ENCODE data around the gene ADGRB3.

Gene ADGRB3

DNA sequence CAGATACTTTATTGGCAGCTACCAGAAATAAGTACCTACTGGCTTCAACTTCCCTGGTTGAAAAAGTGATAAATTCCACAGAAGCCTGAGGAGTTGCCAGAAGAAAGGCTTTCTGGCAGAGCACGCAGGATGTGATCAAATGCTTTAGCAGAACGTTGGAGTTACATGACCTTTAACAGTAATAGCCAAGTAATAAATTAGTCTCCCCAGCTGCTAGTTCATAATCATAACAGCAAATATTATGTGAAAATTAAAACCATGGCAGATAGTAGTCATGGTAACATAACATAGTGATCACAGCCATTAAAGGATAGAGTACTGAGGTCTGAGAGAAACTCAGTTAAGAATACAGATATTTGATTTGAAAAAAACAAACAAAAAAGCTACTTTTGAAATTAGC lies 567.7 kb downstream of the ADGRB3 start:
- no peak overlapping the region for H4K8ac ChIP-seq (ENCODE audit: low read length)
- no peak overlapping the region for H2BK12ac ChIP-seq (ENCODE audit: low read length in 2 of 2)
- no peaks in the 10 kb centered on the region for H3K27me3 ChIP-seq (ENCODE audit: control insufficient read depth in 1 of 2, insufficient read depth in 1 of 2, low read length in 2 of 2)
- H3K18ac ChIP-seq (ENCODE audit: low read depth in 1 of 2, low read length in 2 of 2): no peak overlapping the region
- no peak overlapping the region for H3K4me3 ChIP-seq (ENCODE audit: insufficient read depth in 1 of 2, low read depth in 1 of 2, low read length in 2 of 2)
- H2AFZ ChIP-seq (ENCODE audit: low read depth, low read length): no peak overlapping the region
- H3K23ac ChIP-seq (ENCODE audit: low read length in 2 of 2): no peak overlapping the region
- no peak overlapping the region for H4K91ac ChIP-seq (ENCODE audit: low read length)
- no peak overlapping the region for H3K4me2 ChIP-seq (ENCODE audit: low read length, poor library complexity, severe bottlenecking)
- no peaks in the 10 kb centered on the region for H3K36me3 ChIP-seq (ENCODE audit: control insufficient read depth in 1 of 2, insufficient read depth in 2 of 2, low read depth in 1 of 2, low read length in 2 of 2)
- no peak overlapping the region for H2BK120ac ChIP-seq (ENCODE audit: low read depth, low read length)
- H3K14ac ChIP-seq (ENCODE audit: low read length in 2 of 2): no peak overlapping the region
- 14% methylated on average over 2 of the region's 2 CpGs for WGBS
- no peak overlapping the region for H2BK15ac ChIP-seq (ENCODE audit: low read depth, poor library complexity, severe bottlenecking)
- no peak overlapping the region for H3K27ac ChIP-seq (ENCODE audit: low read length, poor library complexity, severe bottlenecking)
- no peaks in the 10 kb centered on the region for H3K9me3 ChIP-seq (ENCODE audit: control insufficient read depth, low read length)
- no peak overlapping the region for H3K4ac ChIP-seq (ENCODE audit: low read depth in 1 of 2, low read length in 2 of 2)
- no peaks in the 10 kb centered on the region for H3K4me1 ChIP-seq (ENCODE audit: control insufficient read depth, insufficient read depth, low read depth, low read length)
- no peak for DNase-seq
- no peak overlapping the region for H2AK5ac ChIP-seq (ENCODE audit: low read length, severe bottlenecking)
- H2BK5ac ChIP-seq (ENCODE audit: low read depth, low read length, poor library complexity, severe bottlenecking): no peak overlapping the region
- no peaks in the 10 kb centered on the region for H3K79me1 ChIP-seq (replicated peaks; ENCODE audit: low read length, poor library complexity, severe bottlenecking)
- no peak overlapping the region for H3K9ac ChIP-seq (ENCODE audit: low read length)

DNA sequence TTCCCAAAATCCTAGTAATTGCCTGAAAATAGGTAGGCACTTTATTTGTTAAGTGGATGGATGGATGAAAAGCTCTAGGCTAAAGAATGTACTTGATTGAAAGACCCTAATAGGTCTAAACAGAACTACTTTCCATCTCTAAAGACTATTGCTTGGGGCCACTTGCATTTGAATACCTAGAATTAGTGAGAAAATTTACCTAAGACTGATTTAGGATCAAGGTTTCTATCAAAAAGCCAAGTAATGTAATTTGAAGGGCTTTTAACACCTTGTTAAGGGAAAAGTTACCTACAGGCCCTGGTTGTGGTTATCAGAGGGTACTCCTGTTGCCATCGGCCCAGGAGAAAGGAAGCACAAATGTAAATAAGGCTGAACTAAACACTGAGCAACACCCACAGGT lies 581.0 kb downstream of the ADGRB3 start:
- Histone ChIP-seq H2BK15ac (ENCODE audit: low read depth, poor library complexity, severe bottlenecking) (no peak overlapping the region), H3K9ac (ENCODE audit: low read length) (no peak overlapping the region), H3K9me3 (ENCODE audit: control insufficient read depth, low read length) (no peaks in the 10 kb centered on the region), H3K18ac (ENCODE audit: low read depth in 1 of 2, low read length in 2 of 2) (no peak overlapping the region), H3K4me2 (ENCODE audit: low read length, poor library complexity, severe bottlenecking) (no peak overlapping the region), H2AFZ (ENCODE audit: low read depth, low read length) (no peak overlapping the region), H2BK5ac (ENCODE audit: low read depth, low read length, poor library complexity, severe bottlenecking) (no peak overlapping the region), H2BK12ac (ENCODE audit: low read length in 2 of 2) (no peak overlapping the region), H3K27me3 (ENCODE audit: control insufficient read depth in 1 of 2, insufficient read depth in 1 of 2, low read length in 2 of 2) (no peaks in the 10 kb centered on the region), H3K79me1 (replicated peaks; ENCODE audit: low read length, poor library complexity, severe bottlenecking) (no peaks in the 10 kb centered on the region), H3K14ac (ENCODE audit: low read length in 2 of 2) (no peak overlapping the region), H3K4ac (ENCODE audit: low read depth in 1 of 2, low read length in 2 of 2) (no peak overlapping the region), H3K4me3 (ENCODE audit: insufficient read depth in 1 of 2, low read depth in 1 of 2, low read length in 2 of 2) (no peak overlapping the region), H3K4me1 (ENCODE audit: control insufficient read depth, insufficient read depth, low read depth, low read length) (no peaks in the 10 kb centered on the region), H3K27ac (ENCODE audit: low read length, poor library complexity, severe bottlenecking) (no peak overlapping the region), H3K36me3 (ENCODE audit: control insufficient read depth in 1 of 2, insufficient read depth in 2 of 2, low read depth in 1 of 2, low read length in 2 of 2) (no peaks in the 10 kb centered on the region), H2AK5ac (ENCODE audit: low read length, severe bottlenecking) (no peak overlapping the region), H4K8ac (ENCODE audit: low read length) (no peak overlapping the region), H2BK120ac (ENCODE audit: low read depth, low read length) (no peak overlapping the region), H4K91ac (ENCODE audit: low read length) (no peak overlapping the region), H3K23ac (ENCODE audit: low read length in 2 of 2) (no peak overlapping the region)
- WGBS: 71% methylated on average over 1 of the region's 1 CpG
- no peak for DNase-seq

DNA sequence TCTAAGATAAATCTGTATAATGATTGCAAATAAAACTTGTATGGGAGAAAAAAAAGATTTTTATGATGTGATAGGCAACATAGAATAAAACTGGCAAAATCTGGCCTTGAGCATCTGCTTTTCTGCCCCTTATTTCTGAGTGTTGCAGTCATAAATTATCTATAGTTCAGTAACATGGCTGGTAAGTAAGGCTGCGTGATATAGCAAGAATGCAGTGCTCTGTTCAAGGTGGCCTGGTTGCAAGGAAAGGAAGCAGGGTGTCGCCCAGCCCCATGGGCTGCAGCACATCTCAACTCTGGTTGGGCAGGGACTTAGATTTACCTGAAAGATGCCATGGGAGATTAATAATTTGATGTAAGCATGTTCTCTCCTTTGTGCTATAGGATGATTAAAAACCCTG lies 582.3 kb downstream of the ADGRB3 start:
- H3K9me3 ChIP-seq (ENCODE audit: control insufficient read depth, low read length): no peaks in the 10 kb centered on the region
- no peak overlapping the region for H3K18ac ChIP-seq (ENCODE audit: low read depth in 1 of 2, low read length in 2 of 2)
- H4K8ac ChIP-seq (ENCODE audit: low read length): no peak overlapping the region
- H2AK5ac ChIP-seq (ENCODE audit: low read length, severe bottlenecking): no peak overlapping the region
- H2AFZ ChIP-seq (ENCODE audit: low read depth, low read length): no peak overlapping the region
- no peak overlapping the region for H3K27ac ChIP-seq (ENCODE audit: low read length, poor library complexity, severe bottlenecking)
- H3K36me3 ChIP-seq (ENCODE audit: control insufficient read depth in 1 of 2, insufficient read depth in 2 of 2, low read depth in 1 of 2, low read length in 2 of 2): no peaks in the 10 kb centered on the region
- no peaks in the 10 kb centered on the region for H3K27me3 ChIP-seq (ENCODE audit: control insufficient read depth in 1 of 2, insufficient read depth in 1 of 2, low read length in 2 of 2)
- no peak overlapping the region for H3K9ac ChIP-seq (ENCODE audit: low read length)
- no peak overlapping the region for H3K4me3 ChIP-seq (ENCODE audit: insufficient read depth in 1 of 2, low read depth in 1 of 2, low read length in 2 of 2)
- no peak overlapping the region for H2BK15ac ChIP-seq (ENCODE audit: low read depth, poor library complexity, severe bottlenecking)
- H3K79me1 ChIP-seq (replicated peaks; ENCODE audit: low read length, poor library complexity, severe bottlenecking): no peaks in the 10 kb centered on the region
- no peak overlapping the region for H3K4me2 ChIP-seq (ENCODE audit: low read length, poor library complexity, severe bottlenecking)
- 93% methylated on average over 2 of the region's 2 CpGs for WGBS
- no peak overlapping the region for H2BK120ac ChIP-seq (ENCODE audit: low read depth, low read length)
- H3K4ac ChIP-seq (ENCODE audit: low read depth in 1 of 2, low read length in 2 of 2): no peak overlapping the region
- DNase-seq: no peak
- H4K91ac ChIP-seq (ENCODE audit: low read length): no peak overlapping the region
- no peaks in the 10 kb centered on the region for H3K4me1 ChIP-seq (ENCODE audit: control insufficient read depth, insufficient read depth, low read depth, low read length)
- H3K14ac ChIP-seq (ENCODE audit: low read length in 2 of 2): no peak overlapping the region
- H3K23ac ChIP-seq (ENCODE audit: low read length in 2 of 2): no peak overlapping the region
- no peak overlapping the region for H2BK12ac ChIP-seq (ENCODE audit: low read length in 2 of 2)
- H2BK5ac ChIP-seq (ENCODE audit: low read depth, low read length, poor library complexity, severe bottlenecking): no peak overlapping the region

DNA sequence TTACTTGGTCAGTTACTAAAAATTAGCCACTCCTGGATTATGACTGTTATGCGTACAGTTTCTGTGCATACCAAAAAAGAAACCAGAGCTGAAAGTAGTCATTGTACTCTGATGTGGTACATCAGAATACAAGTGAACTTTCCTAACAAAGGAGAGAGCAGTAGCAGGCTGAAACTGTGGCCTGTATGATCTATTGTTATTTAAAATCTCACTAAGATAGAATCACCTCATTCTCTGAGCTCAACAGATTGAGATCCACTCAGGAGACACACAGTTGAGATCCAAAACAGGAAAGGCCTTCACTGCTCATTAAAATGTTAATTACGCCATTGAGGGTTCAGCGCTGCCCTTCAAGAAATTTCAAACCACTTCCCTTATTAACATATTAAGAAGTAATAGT lies 585.3 kb downstream of the ADGRB3 start:
- Histone ChIP-seq H3K23ac (ENCODE audit: low read length in 2 of 2) (no peak overlapping the region), H3K4me2 (ENCODE audit: low read length, poor library complexity, severe bottlenecking) (no peak overlapping the region), H3K27me3 (ENCODE audit: control insufficient read depth in 1 of 2, insufficient read depth in 1 of 2, low read length in 2 of 2) (no peaks in the 10 kb centered on the region), H4K8ac (ENCODE audit: low read length) (no peak overlapping the region), H4K91ac (ENCODE audit: low read length) (no peak overlapping the region), H3K18ac (ENCODE audit: low read depth in 1 of 2, low read length in 2 of 2) (no peak overlapping the region), H2BK120ac (ENCODE audit: low read depth, low read length) (no peak overlapping the region), H3K9me3 (ENCODE audit: control insufficient read depth, low read length) (no peaks in the 10 kb centered on the region), H2BK12ac (ENCODE audit: low read length in 2 of 2) (no peak overlapping the region), H3K4ac (ENCODE audit: low read depth in 1 of 2, low read length in 2 of 2) (no peak overlapping the region), H3K9ac (ENCODE audit: low read length) (no peak overlapping the region), H3K4me1 (ENCODE audit: control insufficient read depth, insufficient read depth, low read depth, low read length) (no peaks in the 10 kb centered on the region), H2BK5ac (ENCODE audit: low read depth, low read length, poor library complexity, severe bottlenecking) (no peak overlapping the region), H2AFZ (ENCODE audit: low read depth, low read length) (no peak overlapping the region), H2AK5ac (ENCODE audit: low read length, severe bottlenecking) (no peak overlapping the region), H3K4me3 (ENCODE audit: insufficient read depth in 1 of 2, low read depth in 1 of 2, low read length in 2 of 2) (no peak overlapping the region), H3K27ac (ENCODE audit: low read length, poor library complexity, severe bottlenecking) (no peak overlapping the region), H3K79me1 (replicated peaks; ENCODE audit: low read length, poor library complexity, severe bottlenecking) (no peaks in the 10 kb centered on the region), H3K14ac (ENCODE audit: low read length in 2 of 2) (no peak overlapping the region), H3K36me3 (ENCODE audit: control insufficient read depth in 1 of 2, insufficient read depth in 2 of 2, low read depth in 1 of 2, low read length in 2 of 2) (no peaks in the 10 kb centered on the region), H2BK15ac (ENCODE audit: low read depth, poor library complexity, severe bottlenecking) (no peak overlapping the region)
- WGBS: 80% methylated on average over 1 of the region's 3 CpGs
- DNase-seq: no peak
